ENCODE data around the gene ACOXL. TPM values are rescaled to one million over a fixed set of nuclear protein-coding genes. Genes with fewer than 3 reads are reported as not detected.

Gene ACOXL
- total and polyA plus RNA-seq, 2 donors (not counting 3 experiments of a cell fraction or from before 2014, with no cell fraction given), result not detected

DNA sequence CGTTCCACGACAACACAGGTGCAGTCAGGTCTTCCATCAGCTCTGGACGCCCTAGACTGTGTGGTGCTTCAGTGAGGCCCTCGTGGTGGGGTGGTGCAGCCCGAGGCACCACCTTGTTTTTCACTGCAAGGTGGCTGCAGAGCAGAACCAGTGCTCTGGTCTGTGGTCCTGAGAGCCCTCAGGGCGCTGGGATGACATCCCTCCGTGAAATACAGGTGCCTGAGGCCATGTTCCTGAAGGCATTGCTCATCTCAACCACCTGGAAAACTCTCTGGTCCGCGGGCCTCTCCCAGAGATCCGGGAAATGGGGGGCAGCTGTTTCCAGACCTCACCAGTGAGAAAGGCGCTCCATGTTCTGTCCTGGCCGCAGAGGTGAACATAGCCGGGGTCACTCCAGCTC, 119.2 kb downstream of the ACOXL start:
- Histone ChIP-seq H3K9me3 (replicated peaks; ENCODE audit: control insufficient read depth, insufficient read depth, low read length) (no peaks in the 10 kb centered on the region), H3K36me3 (ENCODE audit: control insufficient read depth in 2 of 2, extremely low read depth in 1 of 2, insufficient read depth in 2 of 2, low read length in 2 of 2) (no peaks in the 10 kb centered on the region), H3K9ac (replicated peaks; ENCODE audit: extremely low read depth, insufficient read depth, low read length) (no peak overlapping the region), H3K4me1 (ENCODE audit: control insufficient read depth, extremely low read depth, insufficient read depth, low read length) (no peaks in the 10 kb centered on the region), H3K4me2 (ENCODE audit: insufficient read depth, low read length) (no peak overlapping the region), H3K9me1 (replicated peaks; ENCODE audit: control insufficient read depth, extremely low read depth, insufficient read depth, low read length) (no peaks in the 10 kb centered on the region), H3K4me3 (replicated peaks in 1 of 3; ENCODE audit: insufficient read depth in 1 of 3, low read depth in 1 of 3, low read length in 3 of 3) (no peak overlapping the region), H3K79me2 (ENCODE audit: control insufficient read depth, insufficient read depth, low read length) (no peaks in the 10 kb centered on the region), H2AFZ (ENCODE audit: low read depth, low read length) (no peak overlapping the region), H3K27ac (ENCODE audit: insufficient read depth, low read depth, low read length) (no peak overlapping the region), H3K27me3 (ENCODE audit: control insufficient read depth in 2 of 2, insufficient read depth in 2 of 2, low read length in 2 of 2) (peaks cover 4 to 7% of the 10 kb centered on the region in 2 experiments), H4K20me1 (replicated peaks; ENCODE audit: control insufficient read depth, extremely low read depth, insufficient read depth, low read length) (no peaks in the 10 kb centered on the region)
- intact Hi-C loops (cut with micrococcal nuclease), result no loop called here
- BruUV-seq (replicated peaks), result no TSS peak
- no peak for DNase-seq (ENCODE audit: low read depth, low spot score)
- no peak for FAIRE-seq
- CTCF ChIA-PET, result interaction anchor here (2.6 kb wide), 1 partner anchor 10 kb away, joined by 11 read pairs; no protein-coding TSS in a partner anchor
- dilution Hi-C loops (cut with MboI; ENCODE audit: extremely low pct_ligation_motif_present, low sequenced_read_pairs), result no loop called here
- TF ChIP-seq MYC (IDR thresholded peaks at IDR 0.05; ENCODE audit: low read depth, low read length), result no peak
- TF ChIP-seq, protein P1, sequence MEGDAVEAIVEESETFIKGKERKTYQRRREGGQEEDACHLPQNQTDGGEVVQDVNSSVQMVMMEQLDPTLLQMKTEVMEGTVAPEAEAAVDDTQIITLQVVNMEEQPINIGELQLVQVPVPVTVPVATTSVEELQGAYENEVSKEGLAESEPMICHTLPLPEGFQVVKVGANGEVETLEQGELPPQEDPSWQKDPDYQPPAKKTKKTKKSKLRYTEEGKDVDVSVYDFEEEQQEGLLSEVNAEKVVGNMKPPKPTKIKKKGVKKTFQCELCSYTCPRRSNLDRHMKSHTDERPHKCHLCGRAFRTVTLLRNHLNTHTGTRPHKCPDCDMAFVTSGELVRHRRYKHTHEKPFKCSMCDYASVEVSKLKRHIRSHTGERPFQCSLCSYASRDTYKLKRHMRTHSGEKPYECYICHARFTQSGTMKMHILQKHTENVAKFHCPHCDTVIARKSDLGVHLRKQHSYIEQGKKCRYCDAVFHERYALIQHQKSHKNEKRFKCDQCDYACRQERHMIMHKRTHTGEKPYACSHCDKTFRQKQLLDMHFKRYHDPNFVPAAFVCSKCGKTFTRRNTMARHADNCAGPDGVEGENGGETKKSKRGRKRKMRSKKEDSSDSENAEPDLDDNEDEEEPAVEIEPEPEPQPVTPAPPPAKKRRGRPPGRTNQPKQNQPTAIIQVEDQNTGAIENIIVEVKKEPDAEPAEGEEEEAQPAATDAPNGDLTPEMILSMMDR (IDR thresholded peaks at IDR 0.05; ENCODE audit: extremely low read depth in 1 of 2, insufficient read depth in 1 of 2, low read depth in 1 of 2, low read length in 2 of 2), result no peak
- POLR2A ChIA-PET, result no interaction called here

DNA sequence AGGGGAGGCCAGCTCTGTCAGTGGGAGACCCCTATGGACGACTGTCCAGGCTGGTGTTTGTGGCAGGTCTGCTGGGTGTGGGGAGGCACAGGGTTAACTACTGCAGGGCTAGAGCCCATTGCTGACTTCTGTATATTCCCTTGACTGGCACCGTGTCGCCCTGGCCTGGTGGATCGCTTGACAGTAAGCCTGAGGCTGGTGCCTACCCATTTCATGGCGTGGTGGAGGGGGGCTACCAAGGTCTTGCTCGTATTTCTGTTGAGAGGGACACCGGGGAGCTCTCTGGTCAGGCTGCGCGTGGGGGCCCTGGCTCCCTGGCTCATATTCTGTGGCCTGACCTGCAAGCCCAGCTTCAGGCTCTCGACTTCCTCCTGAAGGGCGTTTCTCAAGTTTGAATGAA, 119.7 kb downstream of the ACOXL start:
- Histone ChIP-seq H4K20me1 (replicated peaks; ENCODE audit: control insufficient read depth, extremely low read depth, insufficient read depth, low read length) (no peaks in the 10 kb centered on the region), H3K4me3 (replicated peaks in 1 of 3; ENCODE audit: insufficient read depth in 1 of 3, low read depth in 1 of 3, low read length in 3 of 3) (no peak overlapping the region), H2AFZ (ENCODE audit: low read depth, low read length) (no peak overlapping the region), H3K9me3 (replicated peaks; ENCODE audit: control insufficient read depth, insufficient read depth, low read length) (no peaks in the 10 kb centered on the region), H3K27ac (ENCODE audit: insufficient read depth, low read depth, low read length) (no peak overlapping the region), H3K36me3 (ENCODE audit: control insufficient read depth in 2 of 2, extremely low read depth in 1 of 2, insufficient read depth in 2 of 2, low read length in 2 of 2) (no peaks in the 10 kb centered on the region), H3K79me2 (ENCODE audit: control insufficient read depth, insufficient read depth, low read length) (no peaks in the 10 kb centered on the region), H3K4me2 (ENCODE audit: insufficient read depth, low read length) (no peak overlapping the region), H3K9ac (replicated peaks; ENCODE audit: extremely low read depth, insufficient read depth, low read length) (no peak overlapping the region), H3K4me1 (ENCODE audit: control insufficient read depth, extremely low read depth, insufficient read depth, low read length) (no peaks in the 10 kb centered on the region), H3K9me1 (replicated peaks; ENCODE audit: control insufficient read depth, extremely low read depth, insufficient read depth, low read length) (no peaks in the 10 kb centered on the region), H3K27me3 (ENCODE audit: control insufficient read depth in 2 of 2, insufficient read depth in 2 of 2, low read length in 2 of 2) (peaks cover 4 to 7% of the 10 kb centered on the region in 2 experiments)
- intact Hi-C loops (cut with micrococcal nuclease) (no loop called here), dilution Hi-C loops (cut with MboI; ENCODE audit: extremely low pct_ligation_motif_present, low sequenced_read_pairs) (no loop called here)
- POLR2A ChIA-PET, result no interaction called here
- no peak for FAIRE-seq
- DNase-seq (ENCODE audit: low read depth, low spot score), result no peak
- CTCF ChIA-PET, result interaction anchor here (0.6 to 2.6 kb wide), 2 partner anchors 10 to 40 kb away, joined by 3 to 11 read pairs; no protein-coding TSS in a partner anchor
- TF ChIP-seq POLR2A (IDR thresholded peaks at IDR 0.05; ENCODE audit: low read depth, low read length), result no peak
- TF ChIP-seq, protein P1 (IDR thresholded peaks at IDR 0.05; ENCODE audit: extremely low read depth in 1 of 2, insufficient read depth in 1 of 2, low read depth in 1 of 2, low read length in 2 of 2), result no peak
- no peak for TF ChIP-seq POLR2AphosphoS5 (IDR thresholded peaks at IDR 0.05; ENCODE audit: insufficient read depth, low read depth, low read length)
- TF ChIP-seq, protein P2, sequence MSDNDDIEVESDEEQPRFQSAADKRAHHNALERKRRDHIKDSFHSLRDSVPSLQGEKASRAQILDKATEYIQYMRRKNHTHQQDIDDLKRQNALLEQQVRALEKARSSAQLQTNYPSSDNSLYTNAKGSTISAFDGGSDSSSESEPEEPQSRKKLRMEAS (IDR thresholded peaks at IDR 0.05; ENCODE audit: insufficient read depth, insufficient read length), result no peak
- TF ChIP-seq EZH2 (IDR thresholded peaks at IDR 0.05; ENCODE audit: borderline replicate concordance, low read depth, low read length, severe bottlenecking), result no peak
- TF ChIP-seq JUN (IDR thresholded peaks at IDR 0.05; ENCODE audit: borderline replicate concordance, insufficient read depth, insufficient read length, low read depth), result no peak
- no peak for TF ChIP-seq MYC (IDR thresholded peaks at IDR 0.05; ENCODE audit: low read depth, low read length)
- no peak for TF ChIP-seq GATA2 (IDR thresholded peaks at IDR 0.05; ENCODE audit: insufficient read depth, insufficient read length, low read depth, low read length)
- TF ChIP-seq FOS (IDR thresholded peaks at IDR 0.05; ENCODE audit: borderline replicate concordance, insufficient read depth, low read length), result no peak
- no TSS peak for BruUV-seq (replicated peaks)
